GM23338 (cell line): ENCODE results near the gene KIAA0513. TPM values are rescaled to one million over a fixed set of nuclear protein-coding genes. Genes with fewer than 3 reads are reported as not detected.

Experiments used
- ATAC-seq: fragments of 200-7000 bp; cut with Tn5 transposase; 3 replicates; pipeline ENCODE4 v1.9.1; 2020
- DNase-seq: peaks from one replicate; pipeline ENCODE4 v3.0.0-alpha.2; 2015; ENCODE audit warnings: low spot score
- H2AFZ ChIP-seq: fragments of 200-600 bp; sonication (generic); 2 replicates; pipeline ENCODE4 v1.8.0; 2016; ENCODE audit warnings: antibody characterized with exemption, mild to moderate bottlenecking, moderate library complexity
- H3F3A ChIP-seq: fragments of 200-600 bp; sonication (generic); replicated peaks from 2 replicates; pipeline ENCODE4 v1.8.0; 2017; ENCODE audit warnings: antibody characterized with exemption, mixed run types, low read depth
- H3K27ac ChIP-seq: fragments of 200-600 bp; sonication (generic); 2 replicates; pipeline ENCODE4 v1.6.1; 2016; ENCODE audit warnings: low read depth
- H3K27me3 ChIP-seq: fragments of 200-600 bp; sonication (generic); 2 replicates; pipeline ENCODE4 v1.8.0; 2016; ENCODE audit warnings: mild to moderate bottlenecking, mixed run types, moderate library complexity; ENCODE audit not compliant: insufficient read depth
- H3K36me3 ChIP-seq: fragments of 200-600 bp; sonication (generic); 2 replicates; pipeline ENCODE4 v1.8.0; 2016; ENCODE audit warnings: mild to moderate bottlenecking; ENCODE audit not compliant: insufficient read depth
- H3K4me1 ChIP-seq: fragments of 200-600 bp; sonication (generic); 2 replicates; pipeline ENCODE4 v1.8.0; 2016; ENCODE audit warnings: mild to moderate bottlenecking, moderate library complexity; ENCODE audit not compliant: insufficient read depth
- H3K4me2 ChIP-seq: fragments of 200-600 bp; sonication (generic); 2 replicates; pipeline ENCODE4 v1.7.1; 2017; ENCODE audit warnings: mixed run types
- H3K4me3 ChIP-seq: fragments of 200-600 bp; sonication (generic); 2 replicates; pipeline ENCODE4 v1.6.1; 2016; ENCODE audit warnings: mixed run types
- H3K79me2 ChIP-seq: fragments of 200-600 bp; sonication (generic); replicated peaks from 2 replicates; pipeline ENCODE4 v1.8.0; 2017; ENCODE audit warnings: mild to moderate bottlenecking; ENCODE audit not compliant: insufficient read depth
- H3K9me2 ChIP-seq: fragments of 200-600 bp; sonication (generic); 2 replicates; pipeline ENCODE4 v1.8.0; 2017; ENCODE audit not compliant: insufficient read depth
- H4K20me1 ChIP-seq: fragments of 200-600 bp; sonication (generic); replicated peaks from 2 replicates; pipeline ENCODE4 v1.8.0; 2017; ENCODE audit warnings: mild to moderate bottlenecking; ENCODE audit not compliant: insufficient read depth
- H3K27ac Mint-ChIP-seq: 2 replicates; pipeline ENCODE4 v1.8.0; 2020; ENCODE audit warnings: inconsistent platforms, mild to moderate bottlenecking, moderate library complexity, mixed read lengths
- H3K27me3 Mint-ChIP-seq: 3 replicates; pipeline ENCODE4 v1.8.0; 2022; ENCODE audit warnings: low read depth, mild to moderate bottlenecking, moderate library complexity, mixed read lengths, inconsistent platforms; ENCODE audit not compliant: insufficient read depth, poor library complexity
- H3K36me3 Mint-ChIP-seq: 3 replicates; pipeline ENCODE4 v1.8.0; 2021; ENCODE audit warnings: low read depth, mild to moderate bottlenecking, inconsistent platforms, moderate library complexity, mixed read lengths
- H3K4me1 Mint-ChIP-seq: 3 replicates; pipeline ENCODE4 v1.8.0; 2020; ENCODE audit warnings: mild to moderate bottlenecking, inconsistent platforms, mixed read lengths
- H3K4me3 Mint-ChIP-seq: 3 replicates; pipeline ENCODE4 v1.8.0; 2021; ENCODE audit warnings: moderate library complexity, mild to moderate bottlenecking, inconsistent platforms, mixed read lengths
- H3K9me3 Mint-ChIP-seq: 3 replicates; pipeline ENCODE4 v1.8.0; 2020; ENCODE audit warnings: moderate library complexity, mild to moderate bottlenecking, inconsistent platforms, mixed read lengths
- CREB1 ChIP-seq: fragments of 250-450 bp; sonication (Bioruptor Pico); IDR thresholded peaks from 2 replicates; pipeline ENCODE4 v1.5.0; 2020; ENCODE audit warnings: low read depth, mild to moderate bottlenecking, moderate library complexity
- CTCF ChIP-seq, 2 experiments: fragments of 200-600 bp in 1 of 2; sonication (generic) in 1 of 2; conservative IDR thresholded peaks; 2 replicates each; pipeline versions ENCODE4 v1.5.1 to v1.6.1; 2016 to 2017; ENCODE audit warnings: antibody characterized with exemption in 2 of 2, low read depth in 2 of 2, mild to moderate bottlenecking in 2 of 2, moderate library complexity in 1 of 2
- ETS1 ChIP-seq: IDR thresholded peaks from 2 replicates; pipeline ENCODE4 v1.6.1; 2016; ENCODE audit warnings: antibody characterized with exemption
- EZH2 ChIP-seq: fragments of 200-600 bp; sonication (generic); IDR thresholded peaks from one replicate; pipeline ENCODE4 v1.8.0; 2017; ENCODE audit warnings: antibody characterized with exemption, mild to moderate bottlenecking, low read depth; ENCODE audit not compliant: unreplicated experiment
- EZH2phosphoT487 ChIP-seq: fragments of 200-600 bp; sonication (generic); IDR thresholded peaks from one replicate; pipeline ENCODE4 v1.8.1; 2018; ENCODE audit warnings: antibody characterized with exemption; ENCODE audit not compliant: unreplicated experiment
- JUNB ChIP-seq: IDR thresholded peaks from one replicate; pipeline ENCODE4 v1.6.1; 2016; ENCODE audit warnings: antibody characterized with exemption; ENCODE audit not compliant: unreplicated experiment
- NANOG ChIP-seq: IDR thresholded peaks from 2 replicates; pipeline ENCODE4 v1.6.1; 2016; ENCODE audit warnings: antibody characterized with exemption, borderline replicate concordance
- POLR2AphosphoS5 ChIP-seq: IDR thresholded peaks from 2 replicates; pipeline ENCODE4 v1.6.1; 2016; ENCODE audit warnings: antibody characterized with exemption, low read depth
- REST ChIP-seq: IDR thresholded peaks from one replicate; pipeline ENCODE4 v1.6.1; 2018; ENCODE audit warnings: antibody characterized with exemption; ENCODE audit not compliant: unreplicated experiment
- STAT1 ChIP-seq: IDR thresholded peaks from one replicate; pipeline ENCODE4 v1.6.1; 2016; ENCODE audit warnings: antibody characterized with exemption; ENCODE audit not compliant: unreplicated experiment
- ZNF114 ChIP-seq: fragments of 250-450 bp; sonication (Bioruptor Pico); IDR thresholded peaks from 2 replicates; pipeline ENCODE4 v1.5.0; 2020; ENCODE audit warnings: mild to moderate bottlenecking, moderate library complexity
- ZNF331 ChIP-seq: fragments of 250-450 bp; sonication (Bioruptor Pico); IDR thresholded peaks from 2 replicates; pipeline ENCODE4 v1.5.0; 2020; ENCODE audit warnings: low read depth, mild to moderate bottlenecking, moderate library complexity
- ZNF462 ChIP-seq: fragments of 250-450 bp; sonication (Bioruptor Pico); IDR thresholded peaks from 2 replicates; pipeline ENCODE4 v1.5.0; 2020; ENCODE audit warnings: mild to moderate bottlenecking, moderate library complexity
- polyA plus RNA-seq: library from polyadenylated mRNA; unstranded; fragments of >200 nt; fragmentation: Nextera tagmentation; extraction: Ambion mirVana; gene quantifications from 2 replicates; pipeline ENCODE4 v1.2.1, GENCODE V29; 2016
- total RNA-seq: library from RNA; depleted of rRNA; stranded (reverse); fragments of >200 nt; shearing (Covaris generic); gene quantifications from 2 replicates; pipeline ENCODE4 v1.2.3, GENCODE V29; 2014

KIAA0513 gene
- total and polyA plus RNA-seq, 2 experiments from 2014 or later, result 2.1 to 8.7 TPM

GRCh38 chr16:85139881-85140339 is 112.3 kb downstream of the KIAA0513 start:
- H3K79me2 ChIP-seq, result no peaks in the 10 kb centered on the region
- no peaks in the 10 kb centered on the region for H4K20me1 ChIP-seq
- H3K36me3 ChIP-seq, result no peaks in the 10 kb centered on the region
- Mint-ChIP-seq H3K9me3 (peaks cover 2% of the 10 kb centered on the region; the same call in 2 of the 3 replicates), H3K4me1 (peaks cover 30% of the 10 kb centered on the region), H3K4me3 (no peak overlapping the region), H3K27ac (no peak overlapping the region), H3K27me3 (peaks cover 23% of the 10 kb centered on the region), H3K36me3 (no peaks in the 10 kb centered on the region)
- ATAC-seq (no peak), DNase-seq (no peak)
- H3K9me2 ChIP-seq, result no peaks in the 10 kb centered on the region
- no peaks in the 10 kb centered on the region for H3F3A ChIP-seq
- no peak overlapping the region for H2AFZ ChIP-seq
- H3K4me3 ChIP-seq, result no peak overlapping the region
- H3K4me1 ChIP-seq, result peaks cover 7% of the 10 kb centered on the region; the same call in 1 of the 2 replicates
- TF ChIP-seq POLR2AphosphoS5 (no peak), CTCF (conservative IDR thresholded peaks at IDR 0.05; ENCODE audit: low read depth in 2 of 2) (no peak), EZH2 (no peak), JUNB (no peak), ZNF114 (no peak), REST (no peak), STAT1 (no peak), CREB1 (CRISPR knock-in tag) (no peak), NANOG (no peak), ETS1 (no peak), ZNF331 (no peak), EZH2phosphoT487 (no peak), ZNF462 (CRISPR knock-in tag) (no peak)
- no peaks in the 10 kb centered on the region for H3K27me3 ChIP-seq
- H3K27ac ChIP-seq, result no peak overlapping the region
- no peak overlapping the region for H3K4me2 ChIP-seq
